ENCODE data around the gene DDX59. TPM values are rescaled to one million over a fixed set of nuclear protein-coding genes. Genes with fewer than 3 reads are reported as not detected.

The DDX59 gene
- polyA plus RNA-seq, 2 donors, result 11.9 to 29.2 TPM

GRCh38 chr1:200625381-200625824 lies 44.3 kb downstream of the DDX59 start:
- no peaks in the 10 kb centered on the region for H3K27me3 ChIP-seq (ENCODE audit: control insufficient read depth in 1 of 2, insufficient read depth in 2 of 2, low read length in 2 of 2)
- H3K4me3 ChIP-seq (ENCODE audit: low read depth in 1 of 2, low read length in 2 of 2), result no peak overlapping the region
- no peaks in the 10 kb centered on the region for H3K9me3 ChIP-seq (ENCODE audit: control insufficient read depth in 2 of 2, insufficient read depth in 1 of 2, low read depth in 1 of 2, low read length in 1 of 2)
- H3K27ac ChIP-seq (ENCODE audit: low read depth in 2 of 2, low read length in 1 of 2), result no peak overlapping the region
- WGBS, 2 donors, result 0 to 4% methylated on average over 1 of the region's 1 CpG
- H3K36me3 ChIP-seq (ENCODE audit: control insufficient read depth in 2 of 2, insufficient read depth in 2 of 2, low read length in 1 of 2), result peaks cover 0 to 6% of the 10 kb centered on the region in 2 donors
- H3K4me1 ChIP-seq (ENCODE audit: control insufficient read depth in 2 of 2, insufficient read depth in 2 of 2, low read length in 1 of 2), result no peaks in the 10 kb centered on the region

- Histone ChIP-seq H3K9me3 (ENCODE audit: control insufficient read depth in 2 of 2, insufficient read depth in 1 of 2, low read depth in 1 of 2, low read length in 1 of 2) (no peaks in the 10 kb centered on the region), H3K27me3 (ENCODE audit: control insufficient read depth in 1 of 2, insufficient read depth in 2 of 2, low read length in 2 of 2) (no peaks in the 10 kb centered on the region), H3K4me3 (ENCODE audit: low read depth in 1 of 2, low read length in 2 of 2) (no peak overlapping the region), H3K36me3 (ENCODE audit: control insufficient read depth in 2 of 2, insufficient read depth in 2 of 2, low read length in 1 of 2) (peaks cover 0 to 3% of the 10 kb centered on the region in 2 donors), H3K4me1 (ENCODE audit: control insufficient read depth in 2 of 2, insufficient read depth in 2 of 2, low read length in 1 of 2) (no peaks in the 10 kb centered on the region), H3K27ac (ENCODE audit: low read depth in 2 of 2, low read length in 1 of 2) (no peak overlapping the region)
- WGBS, 2 donors, result 49 to 51% methylated on average over 2 of the region's 2 CpGs
Measured at GRCh38 chr1:200624679-200625335, 44.9 kb downstream of the DDX59 start.

GRCh38 chr1:200620273-200621131 lies 49.2 kb downstream of the DDX59 start, which contains the start of gene KIF14:
KIF14 (minus strand) TSS chr1:200620751; CDS start chr1:200618723, 2,028 bp downstream.
- Histone ChIP-seq H3K27me3 (ENCODE audit: control insufficient read depth in 1 of 2, insufficient read depth in 2 of 2, low read length in 2 of 2) (no peaks in the 10 kb centered on the region), H3K4me1 (ENCODE audit: control insufficient read depth in 2 of 2, insufficient read depth in 2 of 2, low read length in 1 of 2) (no peaks in the 10 kb centered on the region), H3K9me3 (ENCODE audit: control insufficient read depth in 2 of 2, insufficient read depth in 1 of 2, low read depth in 1 of 2, low read length in 1 of 2) (no peaks in the 10 kb centered on the region), H3K4me3 (ENCODE audit: low read depth in 1 of 2, low read length in 2 of 2) (peak within 1 kb of the TSS; percentile 74), H3K27ac (ENCODE audit: low read depth in 2 of 2, low read length in 1 of 2) (peak within 1 kb of the TSS; percentile 26 to 53), H3K36me3 (ENCODE audit: control insufficient read depth in 2 of 2, insufficient read depth in 2 of 2, low read length in 1 of 2) (no peaks in the 10 kb centered on the region)
- 0 to 1% methylated on average over 59 of the region's 59 CpGs for WGBS, 2 donors

GRCh38 chr1:200619894-200620272 lies 49.8 kb downstream of the DDX59 start:
- H3K4me1 ChIP-seq (ENCODE audit: control insufficient read depth in 2 of 2, insufficient read depth in 2 of 2, low read length in 1 of 2), result no peaks in the 10 kb centered on the region
- H3K27ac ChIP-seq (ENCODE audit: low read depth in 2 of 2, low read length in 1 of 2), result no peak overlapping the region
- peak overlapping the region in 1 of 2 donors; percentile 74 for H3K4me3 ChIP-seq (ENCODE audit: low read depth in 1 of 2, low read length in 2 of 2)
- no peaks in the 10 kb centered on the region for H3K36me3 ChIP-seq (ENCODE audit: control insufficient read depth in 2 of 2, insufficient read depth in 2 of 2, low read length in 1 of 2)
- no peaks in the 10 kb centered on the region for H3K27me3 ChIP-seq (ENCODE audit: control insufficient read depth in 1 of 2, insufficient read depth in 2 of 2, low read length in 2 of 2)
- WGBS, 2 donors, result 14% methylated on average over 6 of the region's 6 CpGs
- H3K9me3 ChIP-seq (ENCODE audit: control insufficient read depth in 2 of 2, insufficient read depth in 1 of 2, low read depth in 1 of 2, low read length in 1 of 2), result no peaks in the 10 kb centered on the region

- H3K4me3 ChIP-seq (ENCODE audit: low read depth in 1 of 2, low read length in 2 of 2), result no peak overlapping the region
- H3K9me3 ChIP-seq (ENCODE audit: control insufficient read depth in 2 of 2, insufficient read depth in 1 of 2, low read depth in 1 of 2, low read length in 1 of 2), result no peaks in the 10 kb centered on the region
- no peak overlapping the region for H3K27ac ChIP-seq (ENCODE audit: low read depth in 2 of 2, low read length in 1 of 2)
- WGBS, 2 donors, result 65 to 70% methylated on average over 2 of the region's 2 CpGs
- H3K4me1 ChIP-seq (ENCODE audit: control insufficient read depth in 2 of 2, insufficient read depth in 2 of 2, low read length in 1 of 2), result no peaks in the 10 kb centered on the region
- H3K27me3 ChIP-seq (ENCODE audit: control insufficient read depth in 1 of 2, insufficient read depth in 2 of 2, low read length in 2 of 2), result no peaks in the 10 kb centered on the region
- H3K36me3 ChIP-seq (ENCODE audit: control insufficient read depth in 2 of 2, insufficient read depth in 2 of 2, low read length in 1 of 2), result no peaks in the 10 kb centered on the region
Measured at GRCh38 chr1:200610846-200611245, 58.9 kb downstream of the DDX59 start.

GRCh38 chr1:200602632-200603031 lies 67.1 kb downstream of the DDX59 start:
- Histone ChIP-seq H3K36me3 (ENCODE audit: control insufficient read depth in 2 of 2, insufficient read depth in 2 of 2, low read length in 1 of 2) (no peaks in the 10 kb centered on the region), H3K27ac (ENCODE audit: low read depth in 2 of 2, low read length in 1 of 2) (no peak overlapping the region), H3K4me1 (ENCODE audit: control insufficient read depth in 2 of 2, insufficient read depth in 2 of 2, low read length in 1 of 2) (no peaks in the 10 kb centered on the region), H3K27me3 (ENCODE audit: control insufficient read depth in 1 of 2, insufficient read depth in 2 of 2, low read length in 2 of 2) (no peaks in the 10 kb centered on the region), H3K9me3 (ENCODE audit: control insufficient read depth in 2 of 2, insufficient read depth in 1 of 2, low read depth in 1 of 2, low read length in 1 of 2) (no peaks in the 10 kb centered on the region), H3K4me3 (ENCODE audit: low read depth in 1 of 2, low read length in 2 of 2) (no peak overlapping the region)
- WGBS, 2 donors, result 93 to 95% methylated on average over 1 of the region's 1 CpG

Other genes starting within 250 kb of the DDX59 start
- gene KIF14, start 49.2 kb downstream of the DDX59 start, polyA plus RNA-seq, result under 1 TPM; 0.71 to 0.85 TPM
- 1 to 10 TPM; 5.4 to 7.2 TPM for gene CAMSAP2, start 69.0 kb upstream of the DDX59 start, polyA plus RNA-seq
- gene GPR25, start 203.1 kb upstream of the DDX59 start, polyA plus RNA-seq, result under 1 TPM; 0.14 to 0.55 TPM
- gene INAVA, start 225.0 kb upstream of the DDX59 start, polyA plus RNA-seq, result 10 to 100 TPM; 39.4 to 41.9 TPM